ENCODE measurements around the gene KIT. TPM values are rescaled to one million over a fixed set of nuclear protein-coding genes. Genes with fewer than 3 reads are reported as not detected.

KIT gene
- total RNA-seq, 1 experiment from 2014 or later = not detected

- no peak for DNase-seq (ENCODE audit: low read depth, low spot score)
- POLR2A ChIA-PET = no interaction called here
- no peaks in the 10 kb centered on the region for H3K79me2 ChIP-seq (ENCODE audit: insufficient read depth, low read length)
- no peak overlapping the region for H3K27ac ChIP-seq (ENCODE audit: low read depth, low read length)
- no peaks in the 10 kb centered on the region for H3K9me2 ChIP-seq (ENCODE audit: insufficient read depth)
- no peaks in the 10 kb centered on the region for H4K20me1 ChIP-seq (ENCODE audit: insufficient read depth)
- RAD21 ChIA-PET (ENCODE audit: low non-redundant PET in 1 of 2, low total read pairs in 2 of 2, uncharacterized antibody in 2 of 2, unreplicated experiment in 2 of 2) = no interaction called here
- H3K9ac ChIP-seq (ENCODE audit: low read length) = no peak overlapping the region
- CTCF ChIA-PET = no interaction called here
- no peaks in the 10 kb centered on the region for H3K36me3 ChIP-seq (ENCODE audit: control insufficient read depth in 1 of 2, insufficient read depth in 2 of 2, low read length in 2 of 2)
- no TSS peak for BruUV-seq (replicated peaks)
- no peak overlapping the region for H3K4me2 ChIP-seq (ENCODE audit: low read length)
- no peak for ATAC-seq
- intact Hi-C loops (cut with micrococcal nuclease) = loop anchor here (10.0 kb wide), 1 partner anchor 336 kb away; no protein-coding TSS in a partner anchor
- H3K9me3 ChIP-seq (ENCODE audit: control insufficient read depth in 1 of 2, insufficient read depth in 1 of 2, low read depth in 1 of 2, low read length in 2 of 2) = no peaks in the 10 kb centered on the region
- H3K4me3 ChIP-seq (replicated peaks in 1 of 2; ENCODE audit: low read depth in 1 of 2, low read length in 2 of 2) = no peak overlapping the region
- no peak for TF ChIP-seq FOSL1 (IDR thresholded peaks at IDR 0.05; ENCODE audit: low read depth)
- no peak for TF ChIP-seq JUND (IDR thresholded peaks at IDR 0.05)
- no peak for TF ChIP-seq RAD21 (IDR thresholded peaks at IDR 0.05; ENCODE audit: low read depth)
- TF ChIP-seq SP1 (IDR thresholded peaks at IDR 0.05; ENCODE audit: low read depth) = no peak
- no peak for TF ChIP-seq ELF1 (IDR thresholded peaks at IDR 0.05; ENCODE audit: borderline replicate concordance, low read depth)
- TF ChIP-seq POLR2AphosphoS5 (IDR thresholded peaks at IDR 0.05; ENCODE audit: low read depth, low read length) = no peak
- peaks cover 11% of the 10 kb centered on the region; the same call in 1 of the 2 replicates for H3K27me3 ChIP-seq (ENCODE audit: insufficient read depth, low read length)
- H3K4me1 ChIP-seq (ENCODE audit: control insufficient read depth in 1 of 2, insufficient read depth in 2 of 2, low read length in 2 of 2) = peaks cover 0 to 16% of the 10 kb centered on the region in 2 experiments; a peak in 2 of 4 replicates
- no peak overlapping the region for H2AFZ ChIP-seq (ENCODE audit: low read depth, low read length, poor library complexity, severe bottlenecking)
Observed at GRCh38 chr4:54660591-54660990, 2.8 kb downstream of the KIT start.

GRCh38 chr4:54661169-54661568 lies 3.4 kb downstream of the KIT start:
- Histone ChIP-seq H4K20me1 (ENCODE audit: insufficient read depth) (no peaks in the 10 kb centered on the region), H3K4me1 (ENCODE audit: control insufficient read depth in 1 of 2, insufficient read depth in 2 of 2, low read length in 2 of 2) (peaks cover 0 to 16% of the 10 kb centered on the region in 2 experiments; a peak in 2 of 4 replicates), H3K9me2 (ENCODE audit: insufficient read depth) (no peaks in the 10 kb centered on the region), H3K27ac (ENCODE audit: low read depth, low read length) (no peak overlapping the region), H2AFZ (ENCODE audit: low read depth, low read length, poor library complexity, severe bottlenecking) (no peak overlapping the region), H3K27me3 (ENCODE audit: insufficient read depth, low read length) (peaks cover 11% of the 10 kb centered on the region; the same call in 1 of the 2 replicates), H3K36me3 (ENCODE audit: control insufficient read depth in 1 of 2, insufficient read depth in 2 of 2, low read length in 2 of 2) (no peaks in the 10 kb centered on the region), H3K9me3 (ENCODE audit: control insufficient read depth in 1 of 2, insufficient read depth in 1 of 2, low read depth in 1 of 2, low read length in 2 of 2) (no peaks in the 10 kb centered on the region), H3K4me3 (replicated peaks in 1 of 2; ENCODE audit: low read depth in 1 of 2, low read length in 2 of 2) (no peak overlapping the region), H3K4me2 (ENCODE audit: low read length) (no peak overlapping the region), H3K79me2 (ENCODE audit: insufficient read depth, low read length) (no peaks in the 10 kb centered on the region), H3K9ac (ENCODE audit: low read length) (no peak overlapping the region)
- no TSS peak for BruUV-seq (replicated peaks)
- RAD21 ChIA-PET (ENCODE audit: low non-redundant PET in 1 of 2, low total read pairs in 2 of 2, uncharacterized antibody in 2 of 2, unreplicated experiment in 2 of 2) = no interaction called here
- ATAC-seq = no peak
- CTCF ChIA-PET = no interaction called here
- intact Hi-C loops (cut with micrococcal nuclease) = loop anchor here (10.0 kb wide), 1 partner anchor 336 kb away; no protein-coding TSS in a partner anchor
- TF ChIP-seq RAD21 (IDR thresholded peaks at IDR 0.05; ENCODE audit: low read depth) (no peak), CEBPB (IDR thresholded peaks at IDR 0.05; ENCODE audit: low read depth) (no peak), EGR1 (IDR thresholded peaks at IDR 0.05; ENCODE audit: low read depth) (no peak), ZFX (IDR thresholded peaks at IDR 0.05) (no peak), EZH2 (IDR thresholded peaks at IDR 0.05) (no peak), FOSL1 (IDR thresholded peaks at IDR 0.05; ENCODE audit: low read depth) (no peak), SIN3A (IDR thresholded peaks at IDR 0.05; ENCODE audit: low read depth) (no peak), JUND (IDR thresholded peaks at IDR 0.05) (no peak)
- TF ChIP-seq, protein P1, sequence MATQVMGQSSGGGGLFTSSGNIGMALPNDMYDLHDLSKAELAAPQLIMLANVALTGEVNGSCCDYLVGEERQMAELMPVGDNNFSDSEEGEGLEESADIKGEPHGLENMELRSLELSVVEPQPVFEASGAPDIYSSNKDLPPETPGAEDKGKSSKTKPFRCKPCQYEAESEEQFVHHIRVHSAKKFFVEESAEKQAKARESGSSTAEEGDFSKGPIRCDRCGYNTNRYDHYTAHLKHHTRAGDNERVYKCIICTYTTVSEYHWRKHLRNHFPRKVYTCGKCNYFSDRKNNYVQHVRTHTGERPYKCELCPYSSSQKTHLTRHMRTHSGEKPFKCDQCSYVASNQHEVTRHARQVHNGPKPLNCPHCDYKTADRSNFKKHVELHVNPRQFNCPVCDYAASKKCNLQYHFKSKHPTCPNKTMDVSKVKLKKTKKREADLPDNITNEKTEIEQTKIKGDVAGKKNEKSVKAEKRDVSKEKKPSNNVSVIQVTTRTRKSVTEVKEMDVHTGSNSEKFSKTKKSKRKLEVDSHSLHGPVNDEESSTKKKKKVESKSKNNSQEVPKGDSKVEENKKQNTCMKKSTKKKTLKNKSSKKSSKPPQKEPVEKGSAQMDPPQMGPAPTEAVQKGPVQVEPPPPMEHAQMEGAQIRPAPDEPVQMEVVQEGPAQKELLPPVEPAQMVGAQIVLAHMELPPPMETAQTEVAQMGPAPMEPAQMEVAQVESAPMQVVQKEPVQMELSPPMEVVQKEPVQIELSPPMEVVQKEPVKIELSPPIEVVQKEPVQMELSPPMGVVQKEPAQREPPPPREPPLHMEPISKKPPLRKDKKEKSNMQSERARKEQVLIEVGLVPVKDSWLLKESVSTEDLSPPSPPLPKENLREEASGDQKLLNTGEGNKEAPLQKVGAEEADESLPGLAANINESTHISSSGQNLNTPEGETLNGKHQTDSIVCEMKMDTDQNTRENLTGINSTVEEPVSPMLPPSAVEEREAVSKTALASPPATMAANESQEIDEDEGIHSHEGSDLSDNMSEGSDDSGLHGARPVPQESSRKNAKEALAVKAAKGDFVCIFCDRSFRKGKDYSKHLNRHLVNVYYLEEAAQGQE (IDR thresholded peaks at IDR 0.05; ENCODE audit: low read depth) = no peak
- TF ChIP-seq, protein P2, sequence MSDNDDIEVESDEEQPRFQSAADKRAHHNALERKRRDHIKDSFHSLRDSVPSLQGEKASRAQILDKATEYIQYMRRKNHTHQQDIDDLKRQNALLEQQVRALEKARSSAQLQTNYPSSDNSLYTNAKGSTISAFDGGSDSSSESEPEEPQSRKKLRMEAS (IDR thresholded peaks at IDR 0.05) = no peak
- POLR2A ChIA-PET = interaction anchor here (0.5 kb wide), 1 partner anchor 142 kb away, joined by 3 read pairs; no protein-coding TSS in a partner anchor
- DNase-seq (ENCODE audit: low read depth, low spot score) = no peak

All from HCT116 (cell line).